HG03280 (cell line): ENCODE measurements around the gene KAT6B.
"Not testable (repeated sequence)": the region's sequence is repeated elsewhere in the genome, so short reads cannot be mapped to it uniquely, and the experiment has no call there.

Experiments
- ATAC-seq: cut with Tn5 transposase; IDR thresholded peaks from one replicate; pipeline ENCODE4 v1.9.1; 2021; ENCODE audit warnings: mild to moderate bottlenecking, moderate library complexity; ENCODE audit not compliant: unreplicated experiment

The KAT6B gene

GRCh38 chr10:75032119-75032518 lies 205.7 kb downstream of the KAT6B start:
- no peak for ATAC-seq

GRCh38 chr10:75032813-75033212 lies 206.4 kb downstream of the KAT6B start:
- no peak for ATAC-seq

GRCh38 chr10:75033399-75034130 lies 207.2 kb downstream of the KAT6B start:
- ATAC-seq = no peak

- ATAC-seq = no peak
Observed at GRCh38 chr10:75034131-75034512, 207.7 kb downstream of the KAT6B start.

GRCh38 chr10:75034714-75035258 lies 208.4 kb downstream of the KAT6B start:
- ATAC-seq = no peak

- ATAC-seq = no peak
Observed at GRCh38 chr10:75035975-75036708, 209.7 kb downstream of the KAT6B start.

- ATAC-seq = no peak
Observed at GRCh38 chr10:75037171-75038153, 211.1 kb downstream of the KAT6B start.

- no peak for ATAC-seq
Observed at GRCh38 chr10:75038335-75038734, 211.9 kb downstream of the KAT6B start.

GRCh38 chr10:75040576-75040975 lies 214.2 kb downstream of the KAT6B start:
- no peak for ATAC-seq

- no peak for ATAC-seq
Observed at GRCh38 chr10:75042292-75042974, 216.0 kb downstream of the KAT6B start.

- no peak for ATAC-seq
Observed at GRCh38 chr10:75043256-75044131, 217.1 kb downstream of the KAT6B start.

- no peak for ATAC-seq
Observed at GRCh38 chr10:75048669-75049098, 222.3 kb downstream of the KAT6B start.

GRCh38 chr10:75049316-75050148 lies 223.1 kb downstream of the KAT6B start:
- no peak for ATAC-seq

- ATAC-seq = no peak
Observed at GRCh38 chr10:75050149-75050919, 223.9 kb downstream of the KAT6B start.

- no peak for ATAC-seq
Observed at GRCh38 chr10:75051308-75051707, 224.9 kb downstream of the KAT6B start.

GRCh38 chr10:75055896-75056406 lies 229.6 kb downstream of the KAT6B start:
- not testable (repeated sequence) for ATAC-seq

- no peak for ATAC-seq
Observed at GRCh38 chr10:75057680-75058079, 231.3 kb downstream of the KAT6B start.
